Measurements from ENCODE around the gene KIF19.

GRCh38 chr17:74304184-74304583, 21.8 kb upstream of the KIF19 start:
- TF ChIP-seq CTCF (IDR thresholded peaks at IDR 0.05; ENCODE audit: low read depth, low read length) (no peak), EZH2phosphoT487 (IDR thresholded peaks at IDR 0.05; ENCODE audit: low read depth) (no peak)
